IMR-90 (cell line): ENCODE measurements around the gene ITPRID1. TPM values are rescaled to one million over a fixed set of nuclear protein-coding genes. Genes with fewer than 3 reads are reported as not detected.

Source experiments
- ATAC-seq: fragments of 200-7000 bp; cut with Tn5 transposase; 2 replicates; pipeline ENCODE4 v1.9.1; 2020; ENCODE audit warnings: low read depth, mild to moderate bottlenecking, moderate library complexity
- BruUV-seq: library from RNA; stranded (reverse); fragments of 400-500 nt; replicated peaks from 2 replicates; lab custom pipeline; 2021; lab: Mats Ljungman, UMichigan
- CTCF ChIA-PET: fragments of 300-600 bp; formaldehyde crosslinking; extraction: SDS; loops from one replicate; lab custom pipeline; 2021; ENCODE audit warnings: antibody characterized with exemption; lab: Yijun Ruan, JAX
- POLR2A ChIA-PET: fragments of 300-600 bp; sonication (Branson Sonifier 250); formaldehyde crosslinking; loops from one replicate; lab custom pipeline; 2022; ENCODE audit warnings: antibody characterized with exemption; ENCODE audit not compliant: unreplicated experiment; lab: Charles Lee
- DNase-seq: peaks from one replicate; pipeline ENCODE4 v3.0.0; 2013
- H2AFZ ChIP-seq: replicated peaks from 2 replicates; pipeline ENCODE3; 2013; ENCODE audit warnings: low read length, mild to moderate bottlenecking; ENCODE audit not compliant: poor library complexity
- H2AK5ac ChIP-seq: 2 replicates; pipeline ENCODE4 v1.6.1; 2013; ENCODE audit warnings: low read depth, low read length, inconsistent platforms
- H2AK9ac ChIP-seq: replicated peaks from 2 replicates; pipeline ENCODE3; 2013; ENCODE audit warnings: mild to moderate bottlenecking, low read depth, low read length, moderate library complexity; ENCODE audit not compliant: poor library complexity
- H2BK120ac ChIP-seq: 2 replicates; pipeline ENCODE4 v1.6.1; 2013; ENCODE audit warnings: low read depth, low read length, inconsistent platforms
- H2BK15ac ChIP-seq: 3 replicates; pipeline ENCODE4 v1.6.1; 2013; ENCODE audit warnings: low read depth, low read length, inconsistent platforms
- H2BK20ac ChIP-seq: 2 replicates; pipeline ENCODE4 v1.6.1; 2013; ENCODE audit warnings: low read depth, mild to moderate bottlenecking, inconsistent platforms, low read length, moderate library complexity
- H2BK5ac ChIP-seq: 2 replicates; pipeline ENCODE4 v1.6.1; 2013; ENCODE audit warnings: mild to moderate bottlenecking, low read depth, low read length, inconsistent platforms; ENCODE audit not compliant: poor library complexity, severe bottlenecking
- H3K14ac ChIP-seq: replicated peaks from 2 replicates; pipeline ENCODE4 v1.6.1; 2013; ENCODE audit warnings: low read depth, low read length, inconsistent platforms
- H3K18ac ChIP-seq: 2 replicates; pipeline ENCODE4 v1.6.1; 2013; ENCODE audit warnings: low read depth, low read length, control low read depth
- H3K23ac ChIP-seq: 2 replicates; pipeline ENCODE4 v1.6.1; 2013; ENCODE audit warnings: low read depth, low read length, inconsistent platforms
- H3K27ac ChIP-seq: 2 replicates; pipeline ENCODE4 v1.5.1; 2013; ENCODE audit warnings: mild to moderate bottlenecking, control low read depth, low read length; ENCODE audit not compliant: insufficient read depth
- H3K27me3 ChIP-seq: 2 replicates; pipeline ENCODE4 v1.6.1; 2013; ENCODE audit warnings: low read length; ENCODE audit not compliant: control insufficient read depth, insufficient read depth
- H3K36me3 ChIP-seq: 2 replicates; pipeline ENCODE4 v1.6.1; 2013; ENCODE audit warnings: low read length, mixed read lengths; ENCODE audit not compliant: control insufficient read depth, insufficient read depth
- H3K4ac ChIP-seq: 2 replicates; pipeline ENCODE4 v1.6.1; 2013; ENCODE audit warnings: low read depth, low read length, inconsistent platforms
- H3K4me1 ChIP-seq: 2 replicates; pipeline ENCODE4 v1.6.1; 2013; ENCODE audit warnings: low read length, mixed read lengths; ENCODE audit not compliant: control insufficient read depth, insufficient read depth
- H3K4me2 ChIP-seq: 2 replicates; pipeline ENCODE4 v1.6.1; 2013; ENCODE audit warnings: low read depth, mild to moderate bottlenecking, control low read depth, low read length, moderate library complexity
- H3K4me3 ChIP-seq: 2 replicates; pipeline ENCODE4 v1.5.1; 2013; ENCODE audit warnings: low read depth, mild to moderate bottlenecking, control low read depth, low read length, moderate library complexity; ENCODE audit not compliant: insufficient read depth
- H3K56ac ChIP-seq: 2 replicates; pipeline ENCODE4 v1.6.1; 2013; ENCODE audit warnings: low read length, inconsistent platforms; ENCODE audit not compliant: insufficient read depth; ENCODE audit errors: extremely low read depth
- H3K79me1 ChIP-seq, 2 experiments: 2 replicates each; pipeline ENCODE4 v1.6.1; 2013; ENCODE audit warnings: low read length in 2 of 2, inconsistent platforms in 1 of 2, low read depth in 1 of 2
- H3K9ac ChIP-seq: 2 replicates; pipeline ENCODE4 v1.6.1; 2013; ENCODE audit warnings: low read depth, low read length, control low read depth
- H3K9me1 ChIP-seq: 2 replicates; pipeline ENCODE4 v1.6.1; 2013; ENCODE audit warnings: low read length, inconsistent platforms; ENCODE audit not compliant: insufficient read depth
- H3K9me3 ChIP-seq: 2 replicates; pipeline ENCODE4 v1.6.1; 2013; ENCODE audit warnings: low read length; ENCODE audit not compliant: control insufficient read depth, insufficient read depth
- H4K20me1 ChIP-seq: 2 replicates; pipeline ENCODE4 v1.6.1; 2013; ENCODE audit warnings: low read length, inconsistent platforms; ENCODE audit not compliant: insufficient read depth
- H4K5ac ChIP-seq: 2 replicates; pipeline ENCODE4 v1.6.1; 2013; ENCODE audit warnings: mild to moderate bottlenecking, low read depth, low read length, control low read depth
- H4K8ac ChIP-seq, 2 experiments: 2 replicates each; pipeline ENCODE4 v1.6.1; 2013; ENCODE audit warnings: low read depth in 2 of 2, low read length in 2 of 2, control low read depth in 1 of 2, inconsistent platforms in 1 of 2
- H4K91ac ChIP-seq: 2 replicates; pipeline ENCODE4 v1.6.1; 2013; ENCODE audit warnings: low read depth, low read length, inconsistent platforms; ENCODE audit not compliant: insufficient read depth
- POLR2A ChIP-seq: IDR thresholded peaks from 2 replicates; pipeline ENCODE4 v1.6.1; 2012; ENCODE audit warnings: mild to moderate bottlenecking, low read depth, low read length
- WGBS, 2 experiments: methylation state at CpG; one replicate each; pipeline versions ENCODE4 v1.1.5 to v1.1.7; 2013; ENCODE audit warnings: missing lambda C conversion rate in 2 of 2; ENCODE audit not compliant: insufficient read length in 1 of 2; ENCODE audit errors: extremely low coverage in 2 of 2; 5-methylcytosine and 5-hydroxymethylcytosine counted together
- dilution Hi-C: fragments of 300-500 bp; cut with HindIII; formaldehyde crosslinking; loops from one replicate; pipeline ENCODE4 v1.14.3; 2018; ENCODE audit warnings: low sequenced_read_pairs; ENCODE audit not compliant: unreplicated experiment
- in situ Hi-C: fragments of 300-500 bp; cut with MboI; formaldehyde crosslinking; loops from 3 replicates; pipeline ENCODE4 v1.14.3; 2019; ENCODE audit warnings: low sequenced_read_pairs, inconsistent platforms, mixed read lengths
- intact Hi-C: fragments of 100-400 bp; cut with micrococcal nuclease; formaldehyde crosslinking; loops from 2 replicates; pipeline ENCODE4 v1.10.0; 2022
- polyA plus RNA-seq, 3 experiments: library from polyadenylated mRNA; depleted of rRNA; stranded (reverse); fragments of >200 nt; gene quantifications; 2 replicates each; pipeline ENCODE4 v1.2.3, GENCODE V29; 2012; ENCODE audit warnings: low replicate concordance in 1 of 3
- total RNA-seq: library from RNA; depleted of rRNA; stranded (reverse); fragments of >200 nt; gene quantifications from 2 replicates; pipeline ENCODE4 v1.2.3, GENCODE V29; 2012

ITPRID1 gene
- total and polyA plus RNA-seq, 2 of the 4 experiments (the other 2 are of a cell fraction), result not detected

DNA sequence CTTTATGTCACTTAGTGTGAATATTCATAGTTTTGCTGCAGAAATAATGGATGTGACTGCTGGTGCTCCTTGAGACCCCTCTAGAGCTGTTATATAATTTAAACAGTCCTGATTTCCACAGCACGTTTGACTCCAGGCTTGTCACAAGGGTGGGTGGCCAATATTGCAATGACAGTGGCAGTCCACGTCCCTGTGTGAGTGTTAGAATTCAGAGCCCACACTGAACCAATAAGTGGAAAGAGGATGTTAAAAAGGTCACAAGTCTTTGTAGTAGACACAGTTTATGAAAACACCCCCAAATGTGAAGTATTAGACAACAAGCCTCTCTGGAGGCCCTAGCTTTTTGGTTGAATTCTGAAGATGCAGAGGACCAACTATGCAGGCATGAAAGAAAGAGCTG is 175.1 kb downstream of the ITPRID1 start:
- no peak for DNase-seq
- intact Hi-C loops, result no loop called here
- no peak overlapping the region for H3K4me3 ChIP-seq
- in situ Hi-C loops, result no loop called here
- no peak overlapping the region for H3K9ac ChIP-seq
- H2BK15ac ChIP-seq, result no peak overlapping the region
- no peak overlapping the region for H2AK5ac ChIP-seq
- no peaks in the 10 kb centered on the region for H4K20me1 ChIP-seq
- no peak overlapping the region for H2BK120ac ChIP-seq
- H3K4me1 ChIP-seq, result no peaks in the 10 kb centered on the region
- no peak overlapping the region for H3K14ac ChIP-seq
- TF ChIP-seq POLR2A, result no peak
- no peak overlapping the region for H4K5ac ChIP-seq
- no TSS peak for BruUV-seq
- no peak overlapping the region for H3K18ac ChIP-seq
- ChIA-PET POLR2A (no interaction called here), CTCF (no interaction called here)
- H4K8ac ChIP-seq, result no peak overlapping the region
- no peak overlapping the region for H3K27ac ChIP-seq
- H3K9me3 ChIP-seq, result no peaks in the 10 kb centered on the region
- H3K23ac ChIP-seq, result no peak overlapping the region
- H3K9me1 ChIP-seq, result no peaks in the 10 kb centered on the region
- no peak overlapping the region for H3K56ac ChIP-seq
- no peak for ATAC-seq
- H3K4me2 ChIP-seq, result no peak overlapping the region
- no peak overlapping the region for H2BK20ac ChIP-seq
- H4K91ac ChIP-seq, result no peak overlapping the region
- H3K4ac ChIP-seq, result no peak overlapping the region
- H3K27me3 ChIP-seq, result no peaks in the 10 kb centered on the region; the same call in 1 of the 2 replicates
- H2BK5ac ChIP-seq, result no peak overlapping the region
- WGBS, 2 experiments, result no CpG with 5 or more reads among the region's 2 CpGs
- H3K79me1 ChIP-seq, result no peaks in the 10 kb centered on the region
- no peak overlapping the region for H2AK9ac ChIP-seq
- H2AFZ ChIP-seq, result no peak overlapping the region
- no peaks in the 10 kb centered on the region for H3K36me3 ChIP-seq
- dilution Hi-C loops, result no loop called here
